ENCODE data around the gene BOLA3.
"Not testable (repeated sequence)": the region's sequence is repeated elsewhere in the genome, so short reads cannot be mapped to it uniquely, and the experiment has no call there.

Gene BOLA3

GRCh38 chr2:74147727-74148456 is at the start of gene BOLA3:
TSS of gene BOLA3 (minus strand) at chr2:74147912. CDS start at chr2:74147874, 38 bp downstream.
- H3K27ac ChIP-seq (ENCODE audit: low read depth, low read length): peak within 1 kb of the TSS; percentile 73

GRCh38 chr2:74197049-74197448 is 49.3 kb upstream of the BOLA3 start:
- no peak overlapping the region for H3K9ac ChIP-seq (ENCODE audit: low read length)

More at GRCh38 chr2:74147727-74148456, at the start of gene BOLA3:
- peaks cover 2% of the 10 kb centered on the region for H3K36me3 ChIP-seq (ENCODE audit: control insufficient read depth, insufficient read depth, low read length)
- H3K4me1 ChIP-seq (ENCODE audit: control insufficient read depth, insufficient read depth, low read length): peaks cover 15% of the 10 kb centered on the region
- no peaks in the 10 kb centered on the region for H3K27me3 ChIP-seq (ENCODE audit: control insufficient read depth, insufficient read depth, low read length)
- H3K9ac ChIP-seq (ENCODE audit: low read length): peak within 1 kb of the TSS; percentile 84
- H3K4me3 ChIP-seq (ENCODE audit: low read length): peak within 1 kb of the TSS; percentile 96

GRCh38 chr2:74194799-74195198 is 47.1 kb upstream of the BOLA3 start:
- H3K4me3 ChIP-seq (ENCODE audit: low read length): no peak overlapping the region
- no peaks in the 10 kb centered on the region for H3K36me3 ChIP-seq (ENCODE audit: control insufficient read depth, insufficient read depth, low read length)
- no peak overlapping the region for H3K27ac ChIP-seq (ENCODE audit: low read depth, low read length)
- H3K27me3 ChIP-seq (ENCODE audit: control insufficient read depth, insufficient read depth, low read length): no peaks in the 10 kb centered on the region
- no peak overlapping the region for H3K9ac ChIP-seq (ENCODE audit: low read length)
- H3K4me1 ChIP-seq (ENCODE audit: control insufficient read depth, insufficient read depth, low read length): no peaks in the 10 kb centered on the region

More at GRCh38 chr2:74197049-74197448, 49.3 kb upstream of the BOLA3 start:
- Histone ChIP-seq H3K4me3 (ENCODE audit: low read length) (no peak overlapping the region), H3K27ac (ENCODE audit: low read depth, low read length) (no peak overlapping the region), H3K27me3 (ENCODE audit: control insufficient read depth, insufficient read depth, low read length) (no peaks in the 10 kb centered on the region), H3K4me1 (ENCODE audit: control insufficient read depth, insufficient read depth, low read length) (no peaks in the 10 kb centered on the region), H3K36me3 (ENCODE audit: control insufficient read depth, insufficient read depth, low read length) (no peaks in the 10 kb centered on the region)

GRCh38 chr2:74191596-74192380 is 44.1 kb upstream of the BOLA3 start:
- Histone ChIP-seq H3K36me3 (ENCODE audit: control insufficient read depth, insufficient read depth, low read length) (no peaks in the 10 kb centered on the region), H3K9ac (ENCODE audit: low read length) (no peak overlapping the region), H3K27me3 (ENCODE audit: control insufficient read depth, insufficient read depth, low read length) (no peaks in the 10 kb centered on the region), H3K27ac (ENCODE audit: low read depth, low read length) (no peak overlapping the region), H3K4me1 (ENCODE audit: control insufficient read depth, insufficient read depth, low read length) (no peaks in the 10 kb centered on the region), H3K4me3 (ENCODE audit: low read length) (no peak overlapping the region)

GRCh38 chr2:74188696-74189095 is 41.0 kb upstream of the BOLA3 start:
- no peak overlapping the region for H3K4me3 ChIP-seq (ENCODE audit: low read length)
- no peak overlapping the region for H3K27ac ChIP-seq (ENCODE audit: low read depth, low read length)
- H3K27me3 ChIP-seq (ENCODE audit: control insufficient read depth, insufficient read depth, low read length): no peaks in the 10 kb centered on the region
- H3K9ac ChIP-seq (ENCODE audit: low read length): no peak overlapping the region
- H3K36me3 ChIP-seq (ENCODE audit: control insufficient read depth, insufficient read depth, low read length): no peaks in the 10 kb centered on the region
- H3K4me1 ChIP-seq (ENCODE audit: control insufficient read depth, insufficient read depth, low read length): no peaks in the 10 kb centered on the region

GRCh38 chr2:74188018-74188601 is 40.4 kb upstream of the BOLA3 start:
- no peak overlapping the region for H3K4me3 ChIP-seq (ENCODE audit: low read length)
- H3K9ac ChIP-seq (ENCODE audit: low read length): no peak overlapping the region
- no peak overlapping the region for H3K27ac ChIP-seq (ENCODE audit: low read depth, low read length)
- H3K27me3 ChIP-seq (ENCODE audit: control insufficient read depth, insufficient read depth, low read length): no peaks in the 10 kb centered on the region
- H3K36me3 ChIP-seq (ENCODE audit: control insufficient read depth, insufficient read depth, low read length): no peaks in the 10 kb centered on the region
- H3K4me1 ChIP-seq (ENCODE audit: control insufficient read depth, insufficient read depth, low read length): no peaks in the 10 kb centered on the region

GRCh38 chr2:74186706-74187105 is 39.0 kb upstream of the BOLA3 start:
- H3K9ac ChIP-seq (ENCODE audit: low read length); H3K4me3 ChIP-seq (ENCODE audit: low read length); H3K27ac ChIP-seq (ENCODE audit: low read depth, low read length); H3K27me3 ChIP-seq (ENCODE audit: control insufficient read depth, insufficient read depth, low read length); H3K4me1 ChIP-seq (ENCODE audit: control insufficient read depth, insufficient read depth, low read length); H3K36me3 ChIP-seq (ENCODE audit: control insufficient read depth, insufficient read depth, low read length): not testable (repeated sequence)

GRCh38 chr2:74186038-74186437 is 38.3 kb upstream of the BOLA3 start:
- Histone ChIP-seq H3K4me1 (ENCODE audit: control insufficient read depth, insufficient read depth, low read length) (no peaks in the 10 kb centered on the region), H3K27me3 (ENCODE audit: control insufficient read depth, insufficient read depth, low read length) (no peaks in the 10 kb centered on the region), H3K4me3 (ENCODE audit: low read length) (no peak overlapping the region), H3K36me3 (ENCODE audit: control insufficient read depth, insufficient read depth, low read length) (no peaks in the 10 kb centered on the region), H3K27ac (ENCODE audit: low read depth, low read length) (no peak overlapping the region), H3K9ac (ENCODE audit: low read length) (no peak overlapping the region)

- no peak overlapping the region for H3K27ac ChIP-seq (ENCODE audit: low read depth, low read length)
- no peaks in the 10 kb centered on the region for H3K36me3 ChIP-seq (ENCODE audit: control insufficient read depth, insufficient read depth, low read length)
- H3K4me1 ChIP-seq (ENCODE audit: control insufficient read depth, insufficient read depth, low read length): no peaks in the 10 kb centered on the region
These were observed 36.2 kb upstream of the BOLA3 start for GRCh38 chr2:74183878-74184277.

GRCh38 chr2:74181739-74182138 is 34.0 kb upstream of the BOLA3 start:
- H3K27me3 ChIP-seq (ENCODE audit: control insufficient read depth, insufficient read depth, low read length): no peaks in the 10 kb centered on the region
- no peak overlapping the region for H3K27ac ChIP-seq (ENCODE audit: low read depth, low read length)
- peaks cover 6% of the 10 kb centered on the region for H3K4me1 ChIP-seq (ENCODE audit: control insufficient read depth, insufficient read depth, low read length)
- no peak overlapping the region for H3K9ac ChIP-seq (ENCODE audit: low read length)
- H3K36me3 ChIP-seq (ENCODE audit: control insufficient read depth, insufficient read depth, low read length): no peaks in the 10 kb centered on the region
- no peak overlapping the region for H3K4me3 ChIP-seq (ENCODE audit: low read length)

More at GRCh38 chr2:74183878-74184277, 36.2 kb upstream of the BOLA3 start:
- no peak overlapping the region for H3K4me3 ChIP-seq (ENCODE audit: low read length)
- H3K9ac ChIP-seq (ENCODE audit: low read length): no peak overlapping the region
- no peaks in the 10 kb centered on the region for H3K27me3 ChIP-seq (ENCODE audit: control insufficient read depth, insufficient read depth, low read length)

- Histone ChIP-seq H3K27ac (ENCODE audit: low read depth, low read length) (no peak overlapping the region), H3K27me3 (ENCODE audit: control insufficient read depth, insufficient read depth, low read length) (no peaks in the 10 kb centered on the region), H3K4me3 (ENCODE audit: low read length) (peak overlapping the region; percentile 86), H3K4me1 (ENCODE audit: control insufficient read depth, insufficient read depth, low read length) (peaks cover 7% of the 10 kb centered on the region), H3K36me3 (ENCODE audit: control insufficient read depth, insufficient read depth, low read length) (no peaks in the 10 kb centered on the region), H3K9ac (ENCODE audit: low read length) (peak overlapping the region; percentile 1)
These were observed 31.6 kb upstream of the BOLA3 start for GRCh38 chr2:74179063-74179865.

All from rectal smooth muscle tissue (tissue), 1 donor.